Measurements from ENCODE around the gene PGA5. TPM values are rescaled to one million over a fixed set of nuclear protein-coding genes. Genes with fewer than 3 reads are reported as not detected.

PGA5 gene
- total RNA-seq, 1 experiment from 2014 or later: 0.33 TPM

DNA sequence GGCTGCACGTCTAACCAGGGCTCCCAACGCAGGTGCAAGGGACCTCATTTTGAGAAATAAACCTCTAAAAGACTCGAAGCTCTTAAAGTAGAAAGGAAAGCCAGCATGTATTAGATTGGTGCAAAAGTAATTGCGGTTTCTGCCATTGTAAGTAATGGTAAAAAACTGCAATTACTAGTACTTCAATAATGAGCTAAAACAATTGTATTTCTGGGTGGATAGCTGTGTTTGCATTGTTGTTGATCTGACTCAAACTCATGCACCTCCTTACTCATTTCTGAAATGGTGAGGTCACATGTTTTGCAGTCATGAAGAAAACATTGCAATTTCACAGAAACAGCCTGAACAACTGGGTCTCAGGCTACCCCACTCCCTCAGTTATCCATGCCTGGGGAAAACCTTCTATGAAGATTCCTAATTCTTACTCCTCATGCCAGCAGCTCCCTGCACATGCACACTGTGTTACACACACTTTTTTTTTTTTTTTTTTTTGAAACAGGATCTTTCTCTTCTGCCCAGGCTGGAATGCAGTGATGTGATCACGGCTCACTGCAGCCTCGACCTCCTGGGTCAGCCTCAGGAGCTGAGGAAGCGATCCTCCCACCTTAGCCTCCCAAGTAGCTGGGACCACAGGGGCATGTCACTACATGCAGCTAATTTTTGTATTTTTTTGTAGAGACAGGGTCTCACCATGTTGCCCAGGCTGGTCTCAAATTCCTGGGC is 29.5 kb downstream of the PGA5 start:
- no peak overlapping the region for H2BK15ac ChIP-seq (ENCODE audit: low read depth, low read length)
- H3K79me1 ChIP-seq (ENCODE audit: insufficient read depth, low read depth, low read length, poor library complexity, severe bottlenecking): no peaks in the 10 kb centered on the region
- no peak overlapping the region for H4K5ac ChIP-seq (ENCODE audit: insufficient read length, low read depth, low read length)
- no peak overlapping the region for H2AK5ac ChIP-seq (ENCODE audit: insufficient read length, low read length)
- TF ChIP-seq CTCF (conservative IDR thresholded peaks at IDR 0.05): no peak
- no CpG with 5 or more reads among the region's 7 CpGs for WGBS (ENCODE audit: extremely low coverage, insufficient read length, low lambda C conversion rate)
- H3K79me2 ChIP-seq (ENCODE audit: insufficient read depth, low read length): no peaks in the 10 kb centered on the region
- H4K20me1 ChIP-seq (ENCODE audit: control insufficient read depth, insufficient read depth, insufficient read length): no peaks in the 10 kb centered on the region
- H3K27ac Mint-ChIP-seq: no peak overlapping the region; a peak in 1 of 7 replicates
- H3K4me3 Mint-ChIP-seq: no peak overlapping the region
- no peak overlapping the region for H2BK5ac ChIP-seq (ENCODE audit: insufficient read length, low read length)
- H3K4me1 Mint-ChIP-seq: no peaks in the 10 kb centered on the region
- no peak overlapping the region for H2BK12ac ChIP-seq (ENCODE audit: insufficient read length, low read depth, low read length)
- no peak overlapping the region for H4K91ac ChIP-seq (ENCODE audit: insufficient read length, low read depth, low read length)
- H3K4me1 ChIP-seq (ENCODE audit: insufficient read depth, low read length): no peaks in the 10 kb centered on the region
- no peak overlapping the region for H3K14ac ChIP-seq (ENCODE audit: insufficient read depth, low read length)
- H2BK120ac ChIP-seq (ENCODE audit: low read depth, low read length, poor library complexity, severe bottlenecking): no peak overlapping the region
- no peak overlapping the region for H3T11ph ChIP-seq (ENCODE audit: low read length)
- DNase-seq: no peak
- H3K9me3 ChIP-seq (ENCODE audit: control insufficient read depth, low read depth, low read length): no peaks in the 10 kb centered on the region
- no peak overlapping the region for H3K4me2 ChIP-seq (ENCODE audit: insufficient read depth, insufficient read length, low read length)
- H2AFZ ChIP-seq (ENCODE audit: low read length): no peak overlapping the region
- no peaks in the 10 kb centered on the region for H3K27me3 ChIP-seq (ENCODE audit: insufficient read depth, low read length)
- H2BK20ac ChIP-seq (ENCODE audit: low read depth, low read length, poor library complexity, severe bottlenecking): no peak overlapping the region
- H3K27ac ChIP-seq (ENCODE audit: insufficient read length, low read depth, low read length): no peak overlapping the region
- H3K23me2 ChIP-seq (ENCODE audit: insufficient read length, low read depth, low read length, poor library complexity, severe bottlenecking): no peaks in the 10 kb centered on the region
- no peak overlapping the region for H3K4ac ChIP-seq (ENCODE audit: low read depth, low read length)
- H4K8ac ChIP-seq (replicated peaks; ENCODE audit: insufficient read length, low read depth, low read length): no peak overlapping the region
- no peaks in the 10 kb centered on the region for H3K27me3 Mint-ChIP-seq (ENCODE audit: low read depth)
- H3K56ac ChIP-seq (ENCODE audit: insufficient read length, low read depth, low read length): no peak overlapping the region
- H3K36me3 Mint-ChIP-seq (ENCODE audit: insufficient read depth in 1 of 3, low read depth in 3 of 3): peaks cover 0 to 33% (median 0%) of the 10 kb centered on the region in 3 experiments; a peak in 2 of 7 replicates
- H3K9me3 Mint-ChIP-seq: no peaks in the 10 kb centered on the region
- H3K9ac ChIP-seq (ENCODE audit: extremely low read depth, insufficient read length, low read length): no peak overlapping the region
- no peak overlapping the region for H3K23ac ChIP-seq (ENCODE audit: insufficient read length, low read depth, low read length)
- no peak overlapping the region for H3K18ac ChIP-seq (ENCODE audit: insufficient read length, low read depth, low read length)
